Measurements from ENCODE around the gene RAB39B.
"Not testable (repeated sequence)": the region's sequence is repeated elsewhere in the genome, so short reads cannot be mapped to it uniquely, and the experiment has no call there.

DNA sequence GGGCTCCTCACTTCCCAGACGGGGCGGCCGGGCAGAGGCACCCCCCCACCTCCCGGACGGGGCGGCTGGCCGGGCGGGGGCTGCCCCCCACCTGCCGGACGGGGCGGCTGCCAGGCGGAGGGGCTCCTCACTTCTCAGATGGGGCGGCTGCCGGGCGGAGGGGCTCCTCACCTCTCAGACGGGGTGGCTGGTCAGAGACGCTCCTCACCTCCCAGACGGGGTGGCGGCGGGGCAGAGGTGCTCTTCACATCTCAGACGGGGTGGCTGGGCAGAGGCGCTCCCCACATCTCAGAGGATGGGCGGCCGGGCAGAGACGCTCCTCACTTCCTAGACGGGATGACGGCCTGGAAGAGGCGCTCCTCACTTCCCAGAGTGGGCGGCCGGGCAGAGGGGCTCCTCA, 40.5 kb downstream of the RAB39B start:
- TF ChIP-seq, protein P1, sequence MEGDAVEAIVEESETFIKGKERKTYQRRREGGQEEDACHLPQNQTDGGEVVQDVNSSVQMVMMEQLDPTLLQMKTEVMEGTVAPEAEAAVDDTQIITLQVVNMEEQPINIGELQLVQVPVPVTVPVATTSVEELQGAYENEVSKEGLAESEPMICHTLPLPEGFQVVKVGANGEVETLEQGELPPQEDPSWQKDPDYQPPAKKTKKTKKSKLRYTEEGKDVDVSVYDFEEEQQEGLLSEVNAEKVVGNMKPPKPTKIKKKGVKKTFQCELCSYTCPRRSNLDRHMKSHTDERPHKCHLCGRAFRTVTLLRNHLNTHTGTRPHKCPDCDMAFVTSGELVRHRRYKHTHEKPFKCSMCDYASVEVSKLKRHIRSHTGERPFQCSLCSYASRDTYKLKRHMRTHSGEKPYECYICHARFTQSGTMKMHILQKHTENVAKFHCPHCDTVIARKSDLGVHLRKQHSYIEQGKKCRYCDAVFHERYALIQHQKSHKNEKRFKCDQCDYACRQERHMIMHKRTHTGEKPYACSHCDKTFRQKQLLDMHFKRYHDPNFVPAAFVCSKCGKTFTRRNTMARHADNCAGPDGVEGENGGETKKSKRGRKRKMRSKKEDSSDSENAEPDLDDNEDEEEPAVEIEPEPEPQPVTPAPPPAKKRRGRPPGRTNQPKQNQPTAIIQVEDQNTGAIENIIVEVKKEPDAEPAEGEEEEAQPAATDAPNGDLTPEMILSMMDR (conservative IDR thresholded peaks at IDR 0.05; ENCODE audit: low read length): not testable (repeated sequence)
- TF ChIP-seq EZH2phosphoT487 (IDR thresholded peaks at IDR 0.05; ENCODE audit: borderline replicate concordance): not testable (repeated sequence)
